Suprapubic skin (tissue), 4 donors: Measurements from ENCODE around the gene CDK4. TPM values are rescaled to one million over a fixed set of nuclear protein-coding genes. Genes with fewer than 3 reads are reported as not detected.

ENCODE experiments used
- DNase-seq, 2 donors: peaks; one replicate each; pipeline ENCODE4 v3.0.0-alpha.2; 2019; ENCODE audit warnings: low spot score in 2 of 2
- H3K27ac ChIP-seq: fragments of 200-600 bp; sonication (generic); one replicate; pipeline ENCODE4 v1.5.1; 2019
- H3K27me3 ChIP-seq: fragments of 200-600 bp; sonication (generic); one replicate; pipeline ENCODE4 v1.5.1; 2019
- H3K36me3 ChIP-seq: fragments of 200-600 bp; sonication (generic); one replicate; pipeline ENCODE4 v1.5.1; 2019
- H3K4me1 ChIP-seq: fragments of 200-600 bp; sonication (generic); one replicate; pipeline ENCODE4 v1.5.1; 2019
- H3K4me3 ChIP-seq: fragments of 200-600 bp; sonication (generic); one replicate; pipeline ENCODE4 v1.5.1; 2019; ENCODE audit warnings: mild to moderate bottlenecking
- H3K9me3 ChIP-seq: fragments of 200-600 bp; sonication (generic); one replicate; pipeline ENCODE4 v1.5.1; 2019
- EP300 ChIP-seq: sonication (generic); formaldehyde crosslinking; IDR thresholded peaks from one replicate; pipeline ENCODE4 v1.6.1; 2017; ENCODE audit warnings: antibody characterized with exemption
- POLR2A ChIP-seq, 2 donors: fragments of 450-650 bp; IDR thresholded peaks; one replicate each; pipeline ENCODE4 v1.6.1; 2017; ENCODE audit warnings: antibody characterized with exemption in 2 of 2, mild to moderate bottlenecking in 2 of 2, moderate library complexity in 2 of 2
- POLR2AphosphoS5 ChIP-seq, 3 donors: sonication (generic); formaldehyde crosslinking; IDR thresholded peaks; one replicate each; pipeline ENCODE4 v1.6.1; 2017; ENCODE audit warnings: antibody characterized with exemption in 3 of 3
- WGBS: methylation state at CpG from one replicate; pipeline ENCODE4 v1.1.5; 2018; 5-methylcytosine and 5-hydroxymethylcytosine counted together
- total RNA-seq, 4 donors: library from RNA; depleted of rRNA; stranded (reverse); fragments of >200 nt; gene quantifications; one replicate each; pipeline ENCODE4 v1.1.0, GENCODE V29; 2016
- TF ChIP-seq, protein P1 (sequence below), 2 donors: fragments of 200-600 bp in 1 of 2; fragments of 450-650 bp in 1 of 2; sonication (generic) in 1 of 2; IDR thresholded peaks; one replicate each; pipeline ENCODE4 v1.5.1; 2016 to 2019; ENCODE audit warnings: antibody characterized with exemption in 2 of 2, mild to moderate bottlenecking in 1 of 2, moderate library complexity in 1 of 2

CDK4 gene
- total RNA-seq, 4 donors from 2014 or later, result 35.7 to 82.3 (median 47.0) TPM

DNA sequence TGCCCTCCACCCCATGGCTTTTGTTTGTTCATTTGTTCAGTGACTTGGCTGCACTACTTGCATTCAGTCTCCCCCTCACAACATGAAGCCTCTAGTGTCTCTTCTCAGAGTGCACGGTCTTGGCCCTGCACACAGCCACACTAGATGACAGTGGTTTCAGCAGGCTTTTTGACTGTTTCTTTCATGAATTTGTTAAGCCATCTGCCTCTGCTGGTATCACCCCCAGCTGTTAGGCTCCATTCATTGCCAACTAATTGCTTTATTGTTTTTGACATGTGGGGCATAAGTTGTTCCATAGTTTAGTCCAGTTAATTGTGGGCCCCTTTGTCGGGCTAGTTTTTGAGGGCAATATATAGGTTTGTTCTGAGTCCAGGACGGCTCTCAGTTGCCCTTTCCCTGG lies 39.4 kb downstream of the CDK4 start:
- no peaks in the 10 kb centered on the region for H3K4me1 ChIP-seq
- H3K36me3 ChIP-seq, result peaks cover 50% of the 10 kb centered on the region
- 92% methylated on average over 3 of the region's 3 CpGs for WGBS
- no peak for DNase-seq
- no peak overlapping the region for H3K4me3 ChIP-seq
- TF ChIP-seq POLR2AphosphoS5 (IDR thresholded peaks at IDR 0.05), result no peak
- TF ChIP-seq, protein P1, sequence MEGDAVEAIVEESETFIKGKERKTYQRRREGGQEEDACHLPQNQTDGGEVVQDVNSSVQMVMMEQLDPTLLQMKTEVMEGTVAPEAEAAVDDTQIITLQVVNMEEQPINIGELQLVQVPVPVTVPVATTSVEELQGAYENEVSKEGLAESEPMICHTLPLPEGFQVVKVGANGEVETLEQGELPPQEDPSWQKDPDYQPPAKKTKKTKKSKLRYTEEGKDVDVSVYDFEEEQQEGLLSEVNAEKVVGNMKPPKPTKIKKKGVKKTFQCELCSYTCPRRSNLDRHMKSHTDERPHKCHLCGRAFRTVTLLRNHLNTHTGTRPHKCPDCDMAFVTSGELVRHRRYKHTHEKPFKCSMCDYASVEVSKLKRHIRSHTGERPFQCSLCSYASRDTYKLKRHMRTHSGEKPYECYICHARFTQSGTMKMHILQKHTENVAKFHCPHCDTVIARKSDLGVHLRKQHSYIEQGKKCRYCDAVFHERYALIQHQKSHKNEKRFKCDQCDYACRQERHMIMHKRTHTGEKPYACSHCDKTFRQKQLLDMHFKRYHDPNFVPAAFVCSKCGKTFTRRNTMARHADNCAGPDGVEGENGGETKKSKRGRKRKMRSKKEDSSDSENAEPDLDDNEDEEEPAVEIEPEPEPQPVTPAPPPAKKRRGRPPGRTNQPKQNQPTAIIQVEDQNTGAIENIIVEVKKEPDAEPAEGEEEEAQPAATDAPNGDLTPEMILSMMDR (IDR thresholded peaks at IDR 0.05), result no peak
- TF ChIP-seq POLR2A (IDR thresholded peaks at IDR 0.05), result no peak
- TF ChIP-seq EP300, result no peak
- H3K9me3 ChIP-seq, result no peaks in the 10 kb centered on the region
- H3K27me3 ChIP-seq, result no peaks in the 10 kb centered on the region
- H3K27ac ChIP-seq, result no peak overlapping the region

DNA sequence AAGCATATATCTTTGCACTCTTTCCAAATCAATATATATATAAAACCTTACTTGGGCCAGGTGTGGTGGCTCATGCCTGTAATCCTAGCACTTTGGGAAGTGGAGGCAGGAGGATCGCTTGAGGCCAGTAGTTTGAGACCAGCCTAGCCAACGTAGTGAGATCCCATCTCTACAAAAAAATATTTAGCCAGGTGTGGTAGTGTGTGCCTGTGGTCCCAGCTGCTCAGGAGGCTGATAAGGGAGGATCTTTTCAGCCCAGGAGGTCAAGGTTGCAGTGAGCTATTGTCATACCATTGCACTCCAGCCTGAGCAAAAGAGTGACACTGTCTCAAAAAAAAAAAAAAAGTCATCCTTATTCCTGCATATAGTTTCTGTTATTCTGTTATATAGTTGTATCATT lies 43.8 kb downstream of the CDK4 start:
- H3K4me3 ChIP-seq, result no peak overlapping the region
- WGBS, result 95% methylated on average over 2 of the region's 2 CpGs
- no peak for DNase-seq
- H3K4me1 ChIP-seq, result no peaks in the 10 kb centered on the region
- peaks cover 31% of the 10 kb centered on the region for H3K36me3 ChIP-seq
- TF ChIP-seq, protein P1 (IDR thresholded peaks at IDR 0.05), result no peak
- TF ChIP-seq POLR2AphosphoS5 (IDR thresholded peaks at IDR 0.05) (no peak), POLR2A (IDR thresholded peaks at IDR 0.05) (no peak), EP300 (no peak)
- H3K27me3 ChIP-seq, result no peaks in the 10 kb centered on the region
- H3K27ac ChIP-seq, result no peak overlapping the region
- H3K9me3 ChIP-seq, result no peaks in the 10 kb centered on the region

DNA sequence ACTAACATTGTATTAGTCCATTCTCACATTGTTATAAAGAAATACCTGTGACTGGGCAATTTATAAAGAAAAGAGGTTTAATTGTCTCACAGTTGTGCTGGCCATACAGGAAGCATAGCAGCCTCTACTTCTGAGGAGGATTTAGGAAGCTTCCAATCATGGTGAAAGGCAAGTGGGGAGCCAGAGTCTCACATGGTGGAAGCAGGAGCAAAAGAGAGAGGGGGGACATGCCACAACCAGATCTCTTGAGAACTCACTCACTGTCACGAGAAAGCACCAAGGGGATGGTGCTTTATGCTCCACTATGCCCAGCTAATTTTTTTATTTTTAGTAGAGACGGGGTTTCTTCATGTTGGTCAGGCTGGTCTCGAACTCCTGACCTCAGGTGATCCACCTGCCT lies 44.9 kb downstream of the CDK4 start:
- DNase-seq, result no peak

DNA sequence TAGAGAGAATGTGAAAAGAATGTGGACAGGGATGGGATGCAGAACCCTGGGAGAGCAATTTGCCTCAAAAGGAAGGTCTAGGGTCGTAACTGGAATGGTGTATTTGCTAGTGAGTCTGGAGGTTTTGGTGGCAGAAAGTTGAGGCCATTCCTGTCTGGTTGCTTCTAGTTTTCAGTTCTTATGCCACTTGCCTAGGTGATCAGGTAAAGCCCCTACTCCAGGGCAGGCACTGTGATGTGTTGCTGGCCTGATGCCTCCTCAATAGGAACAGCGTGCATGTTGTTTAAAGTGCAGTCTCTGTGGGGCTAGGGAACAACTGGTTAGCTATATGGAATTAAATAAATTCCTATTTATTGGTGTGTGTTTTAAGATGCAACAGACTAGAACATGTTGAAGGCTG lies 51.8 kb downstream of the CDK4 start:
- WGBS, result 98% methylated on average over 2 of the region's 2 CpGs
- DNase-seq, result no peak
- H3K36me3 ChIP-seq, result peaks cover 62% of the 10 kb centered on the region

More for the DNA sequence above, 44.9 kb downstream of the CDK4 start:
- TF ChIP-seq, protein P1 (IDR thresholded peaks at IDR 0.05), result no peak
- TF ChIP-seq POLR2A (IDR thresholded peaks at IDR 0.05), result no peak
- TF ChIP-seq EP300, result no peak
- TF ChIP-seq POLR2AphosphoS5 (IDR thresholded peaks at IDR 0.05), result no peak
- Histone ChIP-seq H3K27me3 (no peaks in the 10 kb centered on the region), H3K27ac (no peak overlapping the region), H3K9me3 (no peaks in the 10 kb centered on the region), H3K36me3 (peaks cover 42% of the 10 kb centered on the region), H3K4me1 (no peaks in the 10 kb centered on the region), H3K4me3 (no peak overlapping the region)
- 83% methylated on average over 3 of the region's 3 CpGs for WGBS

DNA sequence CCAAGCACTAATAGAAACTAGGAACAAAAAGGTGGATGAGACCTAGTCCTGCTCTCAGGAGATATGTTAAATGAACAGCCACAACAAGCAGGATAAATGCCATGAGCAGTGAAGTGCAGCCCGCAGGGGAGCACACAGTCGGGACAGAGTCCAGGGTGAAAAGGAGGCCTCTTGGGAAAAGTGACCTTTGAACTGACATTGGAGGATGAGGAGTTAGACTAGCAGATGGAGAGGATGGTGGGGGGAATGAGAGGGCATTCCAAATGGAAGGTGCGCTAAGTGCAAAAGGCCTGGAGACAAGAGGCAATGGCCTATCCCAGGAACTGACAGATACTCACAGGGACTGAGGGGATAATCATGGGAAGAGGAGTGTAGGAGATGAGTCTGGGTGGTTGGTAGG lies 53.7 kb downstream of the CDK4 start:
- TF ChIP-seq, protein P1 (IDR thresholded peaks at IDR 0.05), result no peak
- no peak for TF ChIP-seq EP300
- TF ChIP-seq POLR2A (IDR thresholded peaks at IDR 0.05), result no peak
- no peak for TF ChIP-seq POLR2AphosphoS5 (IDR thresholded peaks at IDR 0.05)
- Histone ChIP-seq H3K4me1 (peaks cover 11% of the 10 kb centered on the region), H3K4me3 (no peak overlapping the region), H3K27me3 (no peaks in the 10 kb centered on the region), H3K9me3 (no peaks in the 10 kb centered on the region), H3K27ac (no peak overlapping the region), H3K36me3 (peaks cover 50% of the 10 kb centered on the region)
- DNase-seq, result no peak
- WGBS, result 94% methylated on average over 3 of the region's 3 CpGs

More for the DNA sequence above, 51.8 kb downstream of the CDK4 start:
- Histone ChIP-seq H3K9me3 (no peaks in the 10 kb centered on the region), H3K4me1 (no peaks in the 10 kb centered on the region), H3K4me3 (no peak overlapping the region), H3K27me3 (no peaks in the 10 kb centered on the region), H3K27ac (no peak overlapping the region)
- TF ChIP-seq, protein P1 (IDR thresholded peaks at IDR 0.05), result no peak
- TF ChIP-seq POLR2A (IDR thresholded peaks at IDR 0.05) (no peak), EP300 (no peak), POLR2AphosphoS5 (IDR thresholded peaks at IDR 0.05) (no peak)

Other genes starting within 250 kb of the CDK4 start
- 10 to 100 TPM in 3 of 4 donors, 1 to 10 TPM in 1; 8.1 to 33.6 (median 14.4) TPM for gene DDIT3, start 231.8 kb downstream of the CDK4 start, total RNA-seq
- 10 to 100 TPM; 24.4 to 92.9 (median 36.8) TPM for gene MBD6, start 229.5 kb downstream of the CDK4 start, total RNA-seq
- 100 to 1,000 TPM; 152 to 242 (median 185) TPM for gene DCTN2, start 205.1 kb downstream of the CDK4 start, total RNA-seq
- gene KIF5A, start 202.3 kb downstream of the CDK4 start, total RNA-seq, result under 1 TPM in 2 of 4 donors, not detected in 2; 0.08 to 0.23 TPM
- gene PIP4K2C, start 161.1 kb downstream of the CDK4 start, total RNA-seq, result 10 to 100 TPM; 36.9 to 68.9 (median 51.5) TPM
- gene DTX3, start 147.5 kb downstream of the CDK4 start, total RNA-seq, result 10 to 100 TPM; 10.4 to 19.0 (median 12.1) TPM
- gene ARHGEF25, start 140.9 kb downstream of the CDK4 start, total RNA-seq, result 10 to 100 TPM in 1 of 4 donors, 1 to 10 TPM in 3; 4.0 to 13.3 (median 7.9) TPM
- under 1 TPM in 3 of 4 donors, not detected in 1; 0.38 to 0.48 (median 0.42) TPM for gene B4GALNT1, start 119.1 kb downstream of the CDK4 start, total RNA-seq
- 100 to 1,000 TPM; 165 to 282 (median 236) TPM for gene OS9, start 58.2 kb downstream of the CDK4 start, total RNA-seq
- gene AGAP2, start 13.6 kb downstream of the CDK4 start, total RNA-seq, result 1 to 10 TPM in 3 of 4 donors, under 1 TPM in 1; 0.45 to 1.4 (median 1.3) TPM
- 10 to 100 TPM; 29.8 to 54.7 (median 36.8) TPM for gene TSPAN31, start 7.3 kb downstream of the CDK4 start, total RNA-seq
- gene MARCHF9, start 2.8 kb upstream of the CDK4 start, total RNA-seq, result 10 to 100 TPM; 10.2 to 26.6 (median 13.1) TPM
- gene CYP27B1, start 14.8 kb upstream of the CDK4 start, total RNA-seq, result 1 to 10 TPM; 1.2 to 4.1 (median 2.0) TPM
- 10 to 100 TPM in 3 of 4 donors, 1 to 10 TPM in 1; 9.1 to 24.1 (median 16.4) TPM for gene METTL1, start 19.8 kb upstream of the CDK4 start, total RNA-seq
- 10 to 100 TPM in 3 of 4 donors, 1 to 10 TPM in 1; 8.7 to 13.7 (median 11.3) TPM for gene EEF1AKMT3, start 20.3 kb upstream of the CDK4 start, total RNA-seq
- 10 to 100 TPM; 19.6 to 35.4 (median 29.1) TPM for gene TSFM, start 30.5 kb upstream of the CDK4 start, total RNA-seq
- 10 to 100 TPM in 2 of 4 donors, 1 to 10 TPM in 2; 4.7 to 96.5 (median 10.0) TPM for gene AVIL, start 66.4 kb upstream of the CDK4 start, total RNA-seq
- 100 to 1,000 TPM; 147 to 240 (median 215) TPM for gene CTDSP2, start 94.4 kb upstream of the CDK4 start, total RNA-seq
- 10 to 100 TPM in 1 of 4 donors, 1 to 10 TPM in 3; 4.4 to 12.0 (median 7.5) TPM for gene ATP23, start 189.3 kb upstream of the CDK4 start, total RNA-seq